GM21737 (cell line): ENCODE measurements around the gene STAG1.
A peak's percentile ranks its signal among the peaks of the same experiment; 100 is the strongest.
"Not testable (repeated sequence)": the region's sequence is repeated elsewhere in the genome, so short reads cannot be mapped to it uniquely, and the experiment has no call there.

Experiments used
- ATAC-seq: cut with Tn5 transposase; IDR thresholded peaks from one replicate; pipeline ENCODE4 v1.9.1; 2021; ENCODE audit warnings: mild to moderate bottlenecking, moderate library complexity; ENCODE audit not compliant: unreplicated experiment

The STAG1 gene

DNA sequence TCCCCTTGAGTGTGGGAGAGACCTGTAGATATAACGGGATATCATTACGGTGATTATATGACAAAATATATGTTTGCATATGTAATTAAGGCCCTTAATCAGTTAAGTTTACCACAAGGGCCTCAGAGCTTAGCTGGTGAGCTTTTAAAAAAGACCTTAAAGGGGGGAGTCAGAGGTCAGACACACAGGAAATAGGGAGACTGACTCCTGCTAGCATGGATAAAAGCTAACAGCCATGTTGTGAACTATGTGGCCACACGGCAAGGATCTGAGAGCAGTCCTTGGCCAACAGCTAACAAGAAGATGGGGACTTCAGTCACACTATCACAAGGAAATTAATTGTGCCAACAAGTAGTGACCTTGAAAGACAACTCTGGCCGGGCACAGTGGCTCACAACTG lies 3.1 kb downstream of the STAG1 start:
- no peak for ATAC-seq

DNA sequence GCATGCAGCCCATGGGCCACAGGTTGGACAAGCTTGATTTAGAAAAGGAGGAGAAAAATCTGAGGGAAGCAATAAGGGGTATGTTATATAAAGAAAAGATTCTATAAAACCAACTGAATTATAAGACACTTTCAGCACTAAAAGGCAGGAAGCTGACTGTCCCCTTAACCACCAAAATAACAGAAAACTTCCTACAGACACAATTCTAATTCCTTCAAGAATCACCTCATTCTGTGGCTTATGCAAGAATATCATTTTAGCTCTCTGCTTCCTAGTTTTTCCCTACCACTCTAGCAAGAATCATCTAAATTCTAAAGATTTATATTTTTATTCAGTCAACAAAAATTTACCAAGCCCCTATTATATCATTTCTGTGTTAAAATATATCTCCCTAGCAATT lies 6.3 kb downstream of the STAG1 start:
- ATAC-seq: no peak

DNA sequence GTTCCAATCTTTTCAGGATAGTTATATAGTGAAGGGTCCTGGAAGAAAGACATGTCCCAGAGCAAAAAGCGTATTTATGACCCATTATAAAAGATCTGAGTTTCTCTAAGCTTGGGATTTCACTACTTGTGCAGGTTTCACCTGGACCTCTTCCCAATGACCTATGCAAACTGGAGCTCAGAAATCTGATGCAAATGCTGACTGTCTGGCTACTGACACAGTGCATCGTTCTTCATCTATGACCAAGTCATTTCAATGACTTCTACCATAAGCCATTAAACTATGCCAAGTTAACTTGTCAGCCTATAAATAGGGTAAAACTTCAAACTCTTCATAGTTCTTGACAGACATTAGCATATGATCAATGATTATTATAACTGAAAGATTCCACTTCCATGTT lies 11.1 kb downstream of the STAG1 start:
- ATAC-seq: no peak

DNA sequence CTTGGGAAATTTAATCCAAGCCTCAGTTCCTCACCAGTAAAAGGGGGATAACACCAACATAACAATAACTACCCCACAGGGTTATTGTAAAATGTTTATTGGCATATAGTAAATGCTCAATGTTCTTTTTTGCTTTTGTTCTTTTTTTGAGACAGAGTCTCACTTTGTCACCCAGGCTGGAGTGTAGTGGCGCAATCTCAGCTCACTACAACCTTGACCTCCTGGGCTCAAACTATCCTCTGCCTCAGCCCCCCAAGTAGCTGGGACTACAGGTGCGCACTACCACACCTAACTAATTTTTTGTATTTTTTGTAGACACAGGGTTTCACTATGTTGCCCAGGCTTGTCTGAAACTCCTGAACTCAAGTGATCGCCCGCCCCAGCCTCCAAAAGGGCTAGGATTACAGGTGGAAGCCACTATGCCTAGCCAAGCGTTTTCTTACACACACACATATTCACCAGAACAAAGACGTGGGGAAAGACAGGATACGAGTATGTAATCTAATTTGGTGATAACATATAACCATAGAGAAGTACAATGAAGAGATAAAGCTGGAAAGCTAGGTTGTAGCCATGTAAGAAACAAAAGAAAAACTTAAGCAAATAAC lies 11.7 kb downstream of the STAG1 start:
- ATAC-seq: no peak

DNA sequence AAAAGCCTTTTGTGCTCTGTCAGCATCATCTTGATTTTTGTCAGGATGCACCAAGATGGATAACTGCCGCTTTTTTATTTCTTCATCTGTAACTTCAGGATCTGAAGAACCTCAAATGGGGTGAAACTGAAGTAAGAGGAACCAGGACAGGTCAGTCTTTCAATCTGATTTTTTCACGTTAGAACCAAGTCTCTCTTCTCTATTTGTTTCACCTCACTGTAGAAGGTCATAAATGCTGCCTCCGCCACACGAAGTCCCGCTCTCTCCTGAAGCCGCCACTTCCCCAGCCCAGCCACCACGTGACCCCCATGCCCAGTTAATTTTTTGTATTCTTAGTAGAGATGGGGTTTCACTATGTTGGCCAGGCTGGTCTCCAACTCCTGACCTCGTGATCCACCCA lies 15.2 kb downstream of the STAG1 start:
- ATAC-seq: not testable (repeated sequence)

DNA sequence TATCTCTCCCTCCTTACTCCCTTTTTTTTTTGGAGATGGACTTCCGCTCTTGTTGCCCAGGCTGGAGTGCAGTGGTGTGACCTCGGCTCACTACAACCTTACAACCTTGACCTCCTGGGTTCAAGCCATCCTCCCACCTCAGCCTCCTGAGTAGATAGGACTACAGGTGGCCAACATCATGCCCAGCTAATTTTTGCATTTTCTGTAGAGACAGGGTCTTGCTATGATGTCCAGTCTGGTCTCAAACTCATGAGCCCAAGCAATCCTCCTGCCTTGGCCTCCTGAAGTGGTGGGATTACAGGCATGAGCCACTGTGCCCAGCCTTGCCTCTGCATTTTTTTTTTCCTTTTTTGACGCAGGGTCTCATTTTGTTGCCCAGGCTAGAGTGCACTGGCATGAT lies 17.1 kb downstream of the STAG1 start:
- no peak for ATAC-seq

DNA sequence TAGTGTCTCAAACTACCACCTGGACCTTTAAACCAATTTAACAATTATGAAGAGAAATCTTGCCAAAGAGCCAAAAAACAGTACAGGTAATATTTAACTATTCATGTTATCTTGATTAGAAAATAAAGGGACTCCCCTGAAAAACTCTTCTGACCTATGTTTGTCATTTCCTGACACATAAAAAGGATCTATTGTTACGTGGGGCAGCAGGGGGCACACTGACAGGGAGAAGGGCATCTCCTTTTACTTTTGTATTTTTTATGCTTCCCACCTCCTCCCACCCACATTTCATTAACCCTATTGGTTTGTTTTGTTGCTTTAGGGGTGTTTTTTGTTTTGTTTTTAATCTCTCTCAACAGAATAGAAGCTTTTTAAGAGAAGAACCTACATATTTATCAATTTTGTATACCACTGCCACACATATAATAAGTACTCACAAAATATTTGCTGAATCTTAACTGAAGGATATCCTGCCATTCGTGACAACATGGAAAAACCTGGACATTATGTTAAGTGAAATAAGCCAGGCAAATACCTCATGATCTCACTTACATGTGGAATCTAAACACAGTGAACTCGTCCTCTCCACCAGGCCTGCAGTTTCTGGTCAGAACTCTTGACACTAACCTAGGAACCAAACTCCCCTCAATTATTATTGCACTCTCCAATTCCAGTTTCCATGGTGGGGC lies 17.7 kb downstream of the STAG1 start:
- ATAC-seq: no peak

DNA sequence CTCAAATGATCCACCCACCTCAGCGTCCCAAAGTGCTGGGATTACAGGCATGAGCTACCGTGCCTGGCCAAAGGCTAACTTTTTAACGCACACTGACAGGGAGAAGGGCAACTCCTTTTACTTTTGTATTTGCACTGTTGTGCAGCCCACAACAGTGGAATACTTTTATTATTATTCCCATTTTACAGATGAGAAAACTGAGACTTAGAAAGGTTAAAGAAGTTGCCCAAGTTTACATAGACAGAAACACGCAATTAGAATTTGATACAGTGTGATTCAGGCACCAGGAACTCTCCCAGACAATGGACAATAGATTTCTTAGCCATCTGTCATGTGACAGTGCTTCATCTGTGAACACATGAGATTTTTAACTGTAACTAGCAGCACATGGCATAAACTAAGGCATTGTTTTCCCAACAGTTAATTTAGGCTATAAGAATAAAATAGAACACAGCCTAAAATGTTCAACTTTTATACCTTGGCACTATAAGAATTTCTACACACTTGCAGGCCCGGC lies 18.8 kb downstream of the STAG1 start:
- no peak for ATAC-seq

DNA sequence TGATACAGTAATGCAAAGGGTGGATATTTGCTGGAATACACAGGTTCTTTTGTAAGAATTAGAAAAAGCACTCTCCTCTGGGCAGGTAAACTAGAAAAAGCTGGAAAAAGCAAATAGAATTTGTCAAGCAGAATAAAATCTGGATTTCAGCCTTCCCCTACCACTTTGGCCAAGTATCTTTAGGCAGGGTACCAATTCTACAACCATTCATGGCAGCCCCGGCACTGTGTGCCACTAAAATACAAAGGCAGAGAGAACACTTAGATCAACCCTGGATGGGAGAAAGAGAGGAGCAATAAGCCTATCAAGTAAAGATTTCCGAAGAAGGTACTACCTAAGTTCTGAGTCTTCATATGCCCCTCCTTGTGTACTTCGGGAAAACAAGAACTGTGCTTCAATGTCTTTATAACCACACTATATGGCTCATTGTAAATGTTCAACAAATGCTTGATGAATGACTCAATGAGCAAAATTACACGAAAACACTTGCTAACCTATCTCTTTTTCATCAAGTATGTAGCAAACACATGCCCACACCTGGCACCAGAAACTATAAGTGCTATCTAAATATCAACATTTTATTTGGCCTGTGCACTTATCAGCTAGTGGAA lies 20.8 kb downstream of the STAG1 start:
- no peak for ATAC-seq

DNA sequence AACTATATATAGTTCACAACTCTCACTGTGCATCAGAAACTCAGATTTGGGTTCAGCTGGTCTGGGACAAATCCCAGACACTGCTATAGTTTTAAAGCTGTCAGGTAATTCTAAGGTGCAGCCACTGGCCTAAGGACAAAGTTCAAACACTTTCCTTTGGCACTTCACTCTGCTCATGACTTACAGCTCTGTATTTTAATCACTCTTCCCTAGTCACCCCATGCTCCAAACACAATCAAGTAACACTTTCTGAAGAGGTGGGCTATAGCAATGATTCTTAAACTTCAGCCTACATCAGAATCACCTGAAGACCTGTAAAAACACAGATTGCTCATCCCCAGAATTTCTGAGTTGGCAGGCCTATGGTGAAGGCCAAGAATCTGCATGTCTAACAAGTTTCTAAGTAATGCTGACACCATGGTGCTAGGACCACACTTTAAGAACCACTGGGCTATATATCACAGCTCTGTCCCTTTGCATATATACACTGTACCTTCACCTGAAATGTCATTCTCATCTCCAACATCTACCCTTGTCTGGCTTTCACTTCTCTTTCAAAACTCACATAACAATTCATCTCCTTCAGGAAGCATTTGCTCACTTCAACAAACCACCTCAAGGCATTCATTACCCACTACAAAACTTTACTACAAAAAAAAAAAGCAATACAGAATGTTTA lies 21.4 kb downstream of the STAG1 start:
- ATAC-seq: peak; percentile 54

DNA sequence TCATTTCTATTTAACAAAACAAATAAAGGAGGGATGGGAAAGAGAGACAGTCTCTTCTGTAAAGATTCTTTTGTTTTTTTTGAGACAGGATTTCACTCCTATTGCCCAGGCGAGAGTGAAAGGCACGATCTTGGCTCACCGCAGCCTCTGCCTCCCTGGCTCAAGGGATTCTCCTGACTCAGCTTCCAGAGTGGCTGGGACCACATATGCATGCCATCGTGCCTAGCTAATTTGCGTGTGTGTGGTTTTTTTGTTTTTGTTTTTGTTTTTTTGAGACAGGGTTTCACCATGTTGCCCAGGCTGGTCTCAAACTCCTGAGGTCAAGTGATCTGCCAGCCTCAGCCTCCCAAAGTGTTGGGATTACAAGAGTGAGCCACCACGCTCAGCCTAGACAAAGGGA lies 23.3 kb downstream of the STAG1 start:
- ATAC-seq: no peak

DNA sequence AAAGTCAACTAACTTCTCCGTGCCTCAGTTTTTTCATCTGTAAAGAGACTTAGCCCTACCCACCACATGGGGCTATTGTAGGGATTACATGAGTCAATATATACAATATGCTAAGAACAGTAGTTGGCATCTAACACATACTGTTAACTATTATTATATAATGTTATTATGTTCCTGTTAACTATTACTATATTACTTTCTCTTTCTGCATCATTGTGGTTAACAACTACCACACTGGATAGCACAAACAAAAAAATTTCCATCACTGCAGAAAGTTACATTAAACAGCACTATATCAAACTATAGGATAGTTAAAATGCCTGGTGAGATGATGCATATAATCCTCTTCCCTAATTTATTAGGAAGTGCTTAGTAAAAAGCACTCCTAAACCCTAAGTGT lies 23.7 kb downstream of the STAG1 start:
- ATAC-seq: peak; percentile 51

DNA sequence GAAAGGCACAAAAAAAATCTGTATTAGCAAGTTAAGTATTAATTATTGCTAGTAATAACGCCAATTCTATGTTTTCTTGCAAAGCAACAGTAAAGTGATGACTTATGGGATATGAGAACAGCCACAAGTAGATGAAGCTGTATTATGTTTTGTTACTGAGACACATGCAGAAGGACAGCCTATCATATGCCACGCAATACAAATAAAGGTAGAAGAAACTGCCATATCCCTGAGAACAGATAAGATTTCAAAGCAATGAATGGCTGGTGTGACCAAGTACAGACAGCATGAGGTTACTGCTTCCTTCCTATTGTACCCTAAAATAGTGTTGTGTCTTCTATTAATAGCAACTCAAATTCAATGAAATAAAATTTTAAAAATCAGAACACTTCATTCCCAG lies 26.7 kb downstream of the STAG1 start:
- ATAC-seq: no peak

DNA sequence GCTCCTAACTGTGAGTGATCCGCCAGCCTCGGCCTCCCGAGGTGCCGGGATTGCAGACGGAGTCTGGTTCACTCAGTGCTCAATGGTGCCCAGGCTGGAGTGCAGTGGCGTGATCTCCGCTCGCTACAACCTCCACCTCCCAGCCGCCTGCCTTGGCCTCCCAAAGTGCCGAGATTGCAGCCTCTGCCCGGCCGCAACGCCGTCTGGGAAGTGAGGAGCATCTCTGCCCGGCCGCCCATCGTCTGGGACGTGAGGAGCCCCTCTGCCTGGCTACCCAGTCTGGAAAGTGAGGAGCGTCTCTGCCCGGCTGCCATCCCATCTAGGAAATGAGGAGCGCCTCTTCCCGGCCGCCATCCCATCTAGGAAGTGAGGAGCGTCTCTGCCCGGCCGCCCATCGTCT lies 29.3 kb downstream of the STAG1 start:
- ATAC-seq: not testable (repeated sequence)

DNA sequence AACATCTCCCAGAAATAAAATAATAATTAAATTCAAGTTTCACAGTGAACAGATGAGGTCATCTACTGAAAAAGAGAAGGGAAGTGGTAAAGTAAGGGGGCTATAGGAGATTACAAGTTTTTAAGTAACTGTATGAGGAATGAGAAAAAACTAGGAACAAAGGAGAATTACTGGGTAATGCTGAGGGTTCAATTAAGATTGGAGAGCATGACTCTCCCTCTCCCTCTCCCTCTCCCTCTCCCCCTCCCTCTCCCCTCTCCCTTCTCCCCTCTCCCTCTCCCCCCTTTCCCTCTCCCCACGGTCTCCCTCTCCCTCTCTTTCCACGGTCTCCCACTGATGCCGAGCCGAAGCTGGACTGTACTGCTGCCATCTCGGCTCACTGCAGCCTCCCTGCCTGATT lies 29.8 kb downstream of the STAG1 start:
- not testable (repeated sequence) for ATAC-seq

DNA sequence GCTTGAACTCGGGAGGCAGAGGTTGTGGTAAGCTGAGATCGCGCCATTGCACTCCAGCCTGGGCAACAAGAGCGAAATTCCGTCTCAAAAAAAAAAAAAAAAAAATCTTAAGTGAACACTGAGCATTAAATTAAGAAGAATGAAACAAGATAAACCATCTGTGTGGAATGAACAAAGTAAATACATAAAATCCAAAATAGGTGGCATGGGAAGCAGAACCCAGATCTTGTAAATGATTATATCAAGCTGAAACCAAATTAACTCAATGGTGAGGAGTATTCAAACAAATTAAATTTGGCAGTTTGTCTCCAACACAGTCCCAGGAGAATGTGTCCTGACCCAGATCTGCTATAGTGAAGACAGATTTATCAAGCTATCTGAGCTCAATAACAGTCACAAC lies 32.1 kb downstream of the STAG1 start:
- ATAC-seq: no peak

DNA sequence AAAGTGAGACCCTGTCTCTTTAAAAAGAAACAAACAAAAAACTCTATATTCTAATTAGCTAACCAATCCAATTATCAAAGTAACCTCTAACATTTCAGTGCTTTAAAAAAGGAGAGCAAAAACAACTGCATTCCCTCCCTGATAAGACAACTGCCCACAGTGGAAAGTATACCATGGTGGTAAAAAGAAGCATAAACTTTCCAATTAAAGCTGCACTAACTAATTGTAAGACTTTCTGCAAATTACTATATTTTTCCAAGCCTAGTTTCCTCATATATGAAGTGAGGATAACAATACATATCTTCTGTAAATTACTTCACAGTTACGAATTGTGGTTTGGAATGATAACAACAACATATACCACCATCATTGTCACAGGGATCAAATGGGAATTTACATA lies 35.5 kb downstream of the STAG1 start:
- ATAC-seq: no peak

DNA sequence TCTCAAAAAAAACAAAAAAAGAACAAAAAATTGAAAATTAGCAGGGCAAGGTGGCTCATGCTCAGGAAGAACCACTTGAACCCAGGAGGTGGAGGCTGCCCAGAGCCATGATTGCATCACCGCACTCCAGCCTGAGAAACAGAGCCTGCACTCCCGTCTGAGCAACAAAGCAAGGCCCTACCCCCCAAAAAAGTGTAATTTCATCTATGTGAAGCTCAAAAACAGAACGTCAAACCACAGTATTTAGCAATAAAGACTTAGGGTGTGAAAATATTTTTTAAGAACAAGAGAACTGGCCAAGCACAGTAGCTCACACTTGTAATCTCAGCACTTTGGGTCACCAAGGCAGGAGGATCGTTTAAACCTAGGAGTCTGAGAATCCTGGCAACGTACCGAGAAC lies 38.2 kb downstream of the STAG1 start:
- no peak for ATAC-seq

DNA sequence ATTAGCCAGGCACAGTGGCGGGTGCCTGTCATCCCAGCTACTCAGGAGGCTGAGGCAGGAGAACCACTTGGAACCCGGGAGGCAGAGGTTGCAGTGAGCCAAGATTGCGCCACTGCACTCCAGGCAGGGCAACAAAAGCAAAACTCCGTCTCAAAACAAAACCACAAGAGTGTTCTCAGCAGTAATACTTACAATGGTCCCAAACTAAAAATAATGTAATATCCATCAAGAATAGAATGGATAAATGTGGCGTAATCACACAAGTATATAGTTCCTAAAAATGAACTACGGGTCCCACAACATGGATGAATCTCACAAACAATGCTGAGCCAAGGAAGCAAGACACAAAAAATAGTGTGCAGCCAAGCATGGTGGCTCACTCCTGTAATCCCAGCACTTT lies 39.2 kb downstream of the STAG1 start:
- no peak for ATAC-seq

DNA sequence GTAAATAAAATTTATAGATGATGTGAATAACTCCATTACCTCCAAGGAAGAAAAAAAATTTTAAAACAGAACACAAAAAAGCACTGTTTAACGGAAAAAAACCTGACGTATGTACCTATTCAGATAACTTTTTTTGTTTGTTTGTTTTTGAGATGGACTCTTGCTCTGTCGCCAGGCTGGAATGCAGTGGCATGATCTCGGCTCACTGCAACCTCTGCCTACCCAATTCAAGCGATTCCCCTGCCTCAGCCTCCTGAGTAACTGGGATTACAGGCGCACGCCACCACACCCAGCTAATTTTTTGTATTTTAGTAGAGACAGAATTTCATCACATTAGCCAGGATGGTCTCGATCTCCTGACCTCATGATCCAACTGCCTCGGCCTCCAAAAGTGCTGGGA lies 40.3 kb downstream of the STAG1 start:
- not testable (repeated sequence) for ATAC-seq

DNA sequence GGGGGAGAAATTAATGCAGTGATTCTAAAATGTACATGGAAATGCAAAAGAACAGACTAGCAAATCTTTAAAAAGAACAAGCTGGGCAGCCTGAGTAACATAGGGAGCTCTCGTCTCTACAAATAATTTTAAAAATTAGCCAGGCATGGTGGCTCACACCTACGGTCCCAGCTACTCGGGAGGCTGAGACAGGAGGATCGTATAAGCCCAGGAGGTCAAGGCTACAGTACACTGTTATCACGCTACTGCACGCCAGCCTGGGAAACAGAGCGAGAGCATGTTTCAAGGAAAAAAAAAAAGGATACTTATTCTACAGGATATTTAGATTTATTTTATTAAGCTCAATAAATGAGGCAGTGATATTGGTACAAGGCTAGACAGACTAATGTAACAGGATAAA lies 40.9 kb downstream of the STAG1 start:
- no peak for ATAC-seq

DNA sequence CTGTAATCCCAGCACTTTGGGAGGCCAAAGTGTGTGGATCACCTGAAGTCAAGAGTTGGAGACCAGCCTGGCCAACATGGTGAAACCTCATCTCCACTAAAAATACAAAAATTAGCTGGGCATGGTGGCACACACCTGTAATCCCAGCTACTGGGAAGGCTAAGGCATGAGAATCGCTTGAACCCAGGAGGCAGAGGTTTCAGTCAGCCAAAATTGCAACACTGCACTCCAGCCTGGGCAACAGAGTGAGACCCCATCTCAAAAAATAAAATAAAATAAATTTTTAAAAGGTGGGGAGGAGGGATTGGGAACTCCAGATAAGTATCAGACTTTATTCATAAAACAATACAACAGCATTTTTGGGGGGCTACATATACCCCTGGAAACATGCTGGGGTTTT lies 42.4 kb downstream of the STAG1 start:
- not testable (repeated sequence) for ATAC-seq
